GM12874 (cell line): ENCODE measurements around the gene PPP1R14B.

ENCODE experiments used
- CTCF ChIP-seq: IDR thresholded peaks from 2 replicates; pipeline ENCODE4 v1.5.1; 2011; ENCODE audit warnings: low read depth, mild to moderate bottlenecking, control low read depth, low read length, moderate library complexity; ENCODE audit not compliant: insufficient read depth

PPP1R14B gene

GRCh38 chr11:64232182-64232966 lies 14.4 kb downstream of the PPP1R14B start:
- TF ChIP-seq CTCF, result no peak

- TF ChIP-seq CTCF, result no peak
Measured at GRCh38 chr11:64231546-64231945, 15.2 kb downstream of the PPP1R14B start.

- TF ChIP-seq CTCF, result no peak
Measured at GRCh38 chr11:64230985-64231365, 15.8 kb downstream of the PPP1R14B start.

- TF ChIP-seq CTCF, result no peak
Measured at GRCh38 chr11:64230171-64230984, 16.4 kb downstream of the PPP1R14B start, which contains the start of gene DNAJC4. DNAJC4 (plus strand) TSS chr11:64230548; CDS start chr11:64230855, 307 bp downstream.

GRCh38 chr11:64229744-64230170 lies 17.0 kb downstream of the PPP1R14B start:
- no peak for TF ChIP-seq CTCF

GRCh38 chr11:64229090-64229743 lies 17.5 kb downstream of the PPP1R14B start:
- no peak for TF ChIP-seq CTCF

- TF ChIP-seq CTCF, result no peak
Measured at GRCh38 chr11:64227405-64227956, 19.3 kb downstream of the PPP1R14B start.
